Measurements from ENCODE around the gene EPHA7. TPM values are rescaled to one million over a fixed set of nuclear protein-coding genes. Genes with fewer than 3 reads are reported as not detected.

The EPHA7 gene
- total RNA-seq, 2 donors from 2014 or later: 0.26 to 0.33 TPM

- no peaks in the 10 kb centered on the region for H3K36me3 ChIP-seq (replicated peaks in 1 of 2; ENCODE audit: insufficient read depth in 1 of 2, low read depth in 2 of 2)
- H3K9me3 ChIP-seq: no peaks in the 10 kb centered on the region
- DNase-seq (no peak), ATAC-seq (no peak)
- TF ChIP-seq CTCF (IDR thresholded peaks at IDR 0.05) (no peak), POLR2A (IDR thresholded peaks at IDR 0.05) (no peak)
- H3K4me3 ChIP-seq: no peak overlapping the region
- WGBS, 2 donors: 59 to 72% methylated on average over 4 of the region's 4 CpGs
- no peak overlapping the region for H3K27ac ChIP-seq
- no peaks in the 10 kb centered on the region for H3K4me1 ChIP-seq
- no peaks in the 10 kb centered on the region for H3K27me3 ChIP-seq
- intact Hi-C loops (cut with DNase I): no loop called here
These were observed 125.9 kb downstream of the EPHA7 start for GRCh38 chr6:93293460-93293859.

- no peaks in the 10 kb centered on the region for H3K27me3 ChIP-seq
- no peaks in the 10 kb centered on the region for H3K4me1 ChIP-seq
- H3K9me3 ChIP-seq: no peaks in the 10 kb centered on the region
- H3K27ac ChIP-seq: no peak overlapping the region
- TF ChIP-seq CTCF (IDR thresholded peaks at IDR 0.05) (no peak), POLR2A (IDR thresholded peaks at IDR 0.05) (no peak)
- intact Hi-C loops (cut with DNase I): no loop called here
- DNase-seq (peak in 1 of 4 donors; percentile 3), ATAC-seq (no peak)
- 84 to 95% methylated on average over 10 to 18 of the region's 28 CpGs for WGBS, 2 donors
- no peak overlapping the region for H3K4me3 ChIP-seq
- no peaks in the 10 kb centered on the region for H3K36me3 ChIP-seq (replicated peaks in 1 of 2; ENCODE audit: insufficient read depth in 1 of 2, low read depth in 2 of 2)
These were observed 136.8 kb downstream of the EPHA7 start for GRCh38 chr6:93282521-93283031.

- DNase-seq (no peak), ATAC-seq (no peak)
- Histone ChIP-seq H3K36me3 (replicated peaks in 1 of 2; ENCODE audit: insufficient read depth in 1 of 2, low read depth in 2 of 2) (no peaks in the 10 kb centered on the region), H3K27me3 (no peaks in the 10 kb centered on the region), H3K4me3 (no peak overlapping the region), H3K4me1 (no peaks in the 10 kb centered on the region), H3K9me3 (no peaks in the 10 kb centered on the region), H3K27ac (no peak overlapping the region)
- no peak for TF ChIP-seq CTCF (IDR thresholded peaks at IDR 0.05)
- no peak for TF ChIP-seq POLR2A (IDR thresholded peaks at IDR 0.05)
- intact Hi-C loops (cut with DNase I): no loop called here
These were observed 141.1 kb downstream of the EPHA7 start for GRCh38 chr6:93278241-93278640.

GRCh38 chr6:93272896-93273295 is 146.5 kb downstream of the EPHA7 start:
- no peaks in the 10 kb centered on the region for H3K27me3 ChIP-seq
- H3K4me3 ChIP-seq: no peak overlapping the region
- TF ChIP-seq POLR2A (IDR thresholded peaks at IDR 0.05) (no peak), CTCF (IDR thresholded peaks at IDR 0.05) (no peak)
- intact Hi-C loops (cut with DNase I): no loop called here
- ATAC-seq (no peak), DNase-seq (no peak)
- no peaks in the 10 kb centered on the region for H3K36me3 ChIP-seq (replicated peaks in 1 of 2; ENCODE audit: insufficient read depth in 1 of 2, low read depth in 2 of 2)
- no peaks in the 10 kb centered on the region for H3K9me3 ChIP-seq
- H3K4me1 ChIP-seq: no peaks in the 10 kb centered on the region
- H3K27ac ChIP-seq: no peak overlapping the region
- 44 to 59% methylated on average over 2 of the region's 2 CpGs for WGBS, 2 donors

GRCh38 chr6:93272211-93272610 is 147.1 kb downstream of the EPHA7 start:
- TF ChIP-seq CTCF (IDR thresholded peaks at IDR 0.05) (no peak), POLR2A (IDR thresholded peaks at IDR 0.05) (no peak)
- DNase-seq: no peak
- H3K4me3 ChIP-seq: no peak overlapping the region

More at GRCh38 chr6:93272211-93272610, 147.1 kb downstream of the EPHA7 start:
- no peaks in the 10 kb centered on the region for H3K27me3 ChIP-seq
- no peaks in the 10 kb centered on the region for H3K4me1 ChIP-seq
- H3K36me3 ChIP-seq (replicated peaks in 1 of 2; ENCODE audit: insufficient read depth in 1 of 2, low read depth in 2 of 2): no peaks in the 10 kb centered on the region
- WGBS, 2 donors: 78 to 85% methylated on average over 4 of the region's 4 CpGs
- H3K27ac ChIP-seq: no peak overlapping the region
- intact Hi-C loops (cut with DNase I): no loop called here
- ATAC-seq: no peak
- H3K9me3 ChIP-seq: no peaks in the 10 kb centered on the region

All from body of pancreas (tissue), 4 donors.